NCI-H460 (cell line): ENCODE measurements around the gene ATXN7L2. TPM values are rescaled to one million over a fixed set of nuclear protein-coding genes. Genes with fewer than 3 reads are reported as not detected.

Experiments
- DNase-seq: peaks from one replicate; pipeline ENCODE4 v3.0.0-alpha.2; 2016; ENCODE audit warnings: low read depth; ENCODE audit errors: extremely low read depth
- total RNA-seq: library from RNA; depleted of rRNA; stranded (reverse); fragments of >200 nt; shearing (Covaris generic); gene quantifications from 2 replicates; pipeline ENCODE4 v1.2.3, GENCODE V29; 2014; rRNA removed

Gene ATXN7L2
- total RNA-seq, 1 experiment from 2014 or later: 3.1 TPM

GRCh38 chr1:109541102-109541501 lies 57.4 kb downstream of the ATXN7L2 start:
- DNase-seq: no peak

Other genes with a start within 250 kb of the ATXN7L2 start
- 2.7 and 3.8 TPM in 2 replicates for gene CELSR2, start 234.4 kb upstream of the ATXN7L2 start, total RNA-seq
- 23.1 and 28.0 TPM in 2 replicates for gene PSRC1, start 200.8 kb upstream of the ATXN7L2 start, total RNA-seq
- gene MYBPHL, start 176.9 kb upstream of the ATXN7L2 start, total RNA-seq: not detected in 2 replicates
- 1.6 and 3.0 TPM in 2 replicates for gene SORT1, start 86.0 kb upstream of the ATXN7L2 start, total RNA-seq
- gene PSMA5, start 57.5 kb upstream of the ATXN7L2 start, total RNA-seq: 85.5 and 98.2 TPM in 2 replicates
- gene SYPL2, start 17.4 kb upstream of the ATXN7L2 start, total RNA-seq: 0.05 TPM in 1 of 2 replicates, not detected in the other
- 2.3 and 2.8 TPM in 2 replicates for gene CYB561D1, start 10.2 kb downstream of the ATXN7L2 start, total RNA-seq
- gene AMIGO1, start 25.8 kb downstream of the ATXN7L2 start, total RNA-seq: 1.2 and 1.4 TPM in 2 replicates
- 0.30 TPM in 1 of 2 replicates, not detected in the other for gene GPR61, start 56.0 kb downstream of the ATXN7L2 start, total RNA-seq
- 7.6 and 8.5 TPM in 2 replicates for gene GNAI3, start 64.7 kb downstream of the ATXN7L2 start, total RNA-seq
- not detected in 2 replicates for gene GNAT2, start 135.7 kb downstream of the ATXN7L2 start, total RNA-seq
- gene AMPD2, start 135.9 kb downstream of the ATXN7L2 start, total RNA-seq: 33.3 and 39.5 TPM in 2 replicates
- gene GSTM4, start 172.2 kb downstream of the ATXN7L2 start, total RNA-seq: 25.5 and 33.5 TPM in 2 replicates
- 9.8 and 11.8 TPM in 2 replicates for gene GSTM2, start 184.2 kb downstream of the ATXN7L2 start, total RNA-seq
- 67.1 and 68.9 TPM in 2 replicates for gene GSTM1, start 203.9 kb downstream of the ATXN7L2 start, total RNA-seq
- 0.12 TPM in 2 replicates for gene GSTM5, start 228.3 kb downstream of the ATXN7L2 start, total RNA-seq